ENCODE results near the gene TFR2. TPM values are rescaled to one million over a fixed set of nuclear protein-coding genes. Genes with fewer than 3 reads are reported as not detected.

Gene TFR2
- total RNA-seq, 2 experiments from 2014 or later, result 12.1 to 26.0 TPM

GRCh38 chr7:100655908-100656674 lies 14.7 kb upstream of the TFR2 start, which contains the start of gene ACTL6B:
ACTL6B (minus strand) TSS chr7:100656448; CDS start chr7:100656354, 94 bp downstream.
- Histone ChIP-seq H2AFZ (ENCODE audit: low read length) (no peak within 1 kb of the TSS), H3K36me3 (ENCODE audit: insufficient read depth, low read length) (no peaks in the 10 kb centered on the region), H4K20me1 (ENCODE audit: insufficient read depth, low read length) (no peaks in the 10 kb centered on the region), H3K79me2 (ENCODE audit: insufficient read depth, low read depth, low read length) (no peaks in the 10 kb centered on the region), H3K9me2 (ENCODE audit: insufficient read depth, low read length) (no peaks in the 10 kb centered on the region), H3K9me3 (ENCODE audit: low read length) (no peaks in the 10 kb centered on the region), H3K4me1 (ENCODE audit: insufficient read depth, low read length, poor library complexity, severe bottlenecking) (no peaks in the 10 kb centered on the region), H3K4me3 (ENCODE audit: low read depth, low read length, poor library complexity, severe bottlenecking) (no peak within 1 kb of the TSS), H3K27ac (ENCODE audit: low read depth, low read length, poor library complexity, severe bottlenecking) (no peak within 1 kb of the TSS), H3K4me2 (ENCODE audit: low read length) (no peak within 1 kb of the TSS)
- intact Hi-C loops (cut with micrococcal nuclease; ENCODE audit: unreplicated experiment), result no loop called here
- ChIA-PET POLR2A (no interaction called here), CTCF (ENCODE audit: unreplicated experiment) (no interaction called here)
- DNase-seq (ENCODE audit: low spot score), result no peak
- TF ChIP-seq, protein P1, sequence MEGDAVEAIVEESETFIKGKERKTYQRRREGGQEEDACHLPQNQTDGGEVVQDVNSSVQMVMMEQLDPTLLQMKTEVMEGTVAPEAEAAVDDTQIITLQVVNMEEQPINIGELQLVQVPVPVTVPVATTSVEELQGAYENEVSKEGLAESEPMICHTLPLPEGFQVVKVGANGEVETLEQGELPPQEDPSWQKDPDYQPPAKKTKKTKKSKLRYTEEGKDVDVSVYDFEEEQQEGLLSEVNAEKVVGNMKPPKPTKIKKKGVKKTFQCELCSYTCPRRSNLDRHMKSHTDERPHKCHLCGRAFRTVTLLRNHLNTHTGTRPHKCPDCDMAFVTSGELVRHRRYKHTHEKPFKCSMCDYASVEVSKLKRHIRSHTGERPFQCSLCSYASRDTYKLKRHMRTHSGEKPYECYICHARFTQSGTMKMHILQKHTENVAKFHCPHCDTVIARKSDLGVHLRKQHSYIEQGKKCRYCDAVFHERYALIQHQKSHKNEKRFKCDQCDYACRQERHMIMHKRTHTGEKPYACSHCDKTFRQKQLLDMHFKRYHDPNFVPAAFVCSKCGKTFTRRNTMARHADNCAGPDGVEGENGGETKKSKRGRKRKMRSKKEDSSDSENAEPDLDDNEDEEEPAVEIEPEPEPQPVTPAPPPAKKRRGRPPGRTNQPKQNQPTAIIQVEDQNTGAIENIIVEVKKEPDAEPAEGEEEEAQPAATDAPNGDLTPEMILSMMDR (conservative IDR thresholded peaks at IDR 0.05; ENCODE audit: low read length), result no peak
- no peak for TF ChIP-seq EZH2phosphoT487 (IDR thresholded peaks at IDR 0.05; ENCODE audit: borderline replicate concordance, low read depth, low read length)
- BruUV-seq (replicated peaks), result no TSS peak

- no peaks in the 10 kb centered on the region for H4K20me1 ChIP-seq (ENCODE audit: insufficient read depth, low read length)
- no peaks in the 10 kb centered on the region for H3K9me2 ChIP-seq (ENCODE audit: insufficient read depth, low read length)
- intact Hi-C loops (cut with micrococcal nuclease; ENCODE audit: unreplicated experiment), result no loop called here
- no peak overlapping the region for H2AFZ ChIP-seq (ENCODE audit: low read length)
- H3K4me1 ChIP-seq (ENCODE audit: insufficient read depth, low read length, poor library complexity, severe bottlenecking), result no peaks in the 10 kb centered on the region
- POLR2A ChIA-PET, result no interaction called here
- H3K4me2 ChIP-seq (ENCODE audit: low read length), result no peak overlapping the region
- H3K9me3 ChIP-seq (ENCODE audit: low read length), result no peaks in the 10 kb centered on the region
- H3K4me3 ChIP-seq (ENCODE audit: low read depth, low read length, poor library complexity, severe bottlenecking), result no peak overlapping the region
- CTCF ChIA-PET (ENCODE audit: unreplicated experiment), result no interaction called here
- TF ChIP-seq EZH2phosphoT487 (IDR thresholded peaks at IDR 0.05; ENCODE audit: borderline replicate concordance, low read depth, low read length), result no peak
- TF ChIP-seq, protein P1 (conservative IDR thresholded peaks at IDR 0.05; ENCODE audit: low read length), result no peak
- no peak for DNase-seq (ENCODE audit: low spot score)
- no peaks in the 10 kb centered on the region for H3K79me2 ChIP-seq (ENCODE audit: insufficient read depth, low read depth, low read length)
- H3K36me3 ChIP-seq (ENCODE audit: insufficient read depth, low read length), result no peaks in the 10 kb centered on the region
- no TSS peak for BruUV-seq (replicated peaks)
- no peak overlapping the region for H3K27ac ChIP-seq (ENCODE audit: low read depth, low read length, poor library complexity, severe bottlenecking)
Measured at GRCh38 chr7:100654908-100655831, 13.8 kb upstream of the TFR2 start.

Measured in OCI-LY7 (cell line).